IMR-90 (cell line): Measurements from ENCODE around the gene ARL6IP5. TPM values are rescaled to one million over a fixed set of nuclear protein-coding genes. Genes with fewer than 3 reads are reported as not detected.

Experiments
- ATAC-seq: fragments of 200-7000 bp; cut with Tn5 transposase; 2 replicates; pipeline ENCODE4 v1.9.1; 2020; ENCODE audit warnings: low read depth, mild to moderate bottlenecking, moderate library complexity
- BruUV-seq: library from RNA; stranded (reverse); fragments of 400-500 nt; replicated peaks from 2 replicates; lab custom pipeline; 2021; lab: Mats Ljungman, UMichigan
- CTCF ChIA-PET: fragments of 300-600 bp; formaldehyde crosslinking; extraction: SDS; loops from one replicate; lab custom pipeline; 2021; ENCODE audit warnings: antibody characterized with exemption; lab: Yijun Ruan, JAX
- POLR2A ChIA-PET: fragments of 300-600 bp; sonication (Branson Sonifier 250); formaldehyde crosslinking; loops from one replicate; lab custom pipeline; 2022; ENCODE audit warnings: antibody characterized with exemption; ENCODE audit not compliant: unreplicated experiment; lab: Charles Lee
- DNase-seq: peaks from one replicate; pipeline ENCODE4 v3.0.0; 2013
- H2AFZ ChIP-seq: replicated peaks from 2 replicates; pipeline ENCODE3; 2013; ENCODE audit warnings: low read length, mild to moderate bottlenecking; ENCODE audit not compliant: poor library complexity
- H2AK5ac ChIP-seq: 2 replicates; pipeline ENCODE4 v1.6.1; 2013; ENCODE audit warnings: low read depth, low read length, inconsistent platforms
- H2AK9ac ChIP-seq: replicated peaks from 2 replicates; pipeline ENCODE3; 2013; ENCODE audit warnings: mild to moderate bottlenecking, low read depth, low read length, moderate library complexity; ENCODE audit not compliant: poor library complexity
- H2BK120ac ChIP-seq: 2 replicates; pipeline ENCODE4 v1.6.1; 2013; ENCODE audit warnings: low read depth, low read length, inconsistent platforms
- H2BK15ac ChIP-seq: 3 replicates; pipeline ENCODE4 v1.6.1; 2013; ENCODE audit warnings: low read depth, low read length, inconsistent platforms
- H2BK20ac ChIP-seq: 2 replicates; pipeline ENCODE4 v1.6.1; 2013; ENCODE audit warnings: low read depth, mild to moderate bottlenecking, inconsistent platforms, low read length, moderate library complexity
- H2BK5ac ChIP-seq: 2 replicates; pipeline ENCODE4 v1.6.1; 2013; ENCODE audit warnings: mild to moderate bottlenecking, low read depth, low read length, inconsistent platforms; ENCODE audit not compliant: poor library complexity, severe bottlenecking
- H3K14ac ChIP-seq: replicated peaks from 2 replicates; pipeline ENCODE4 v1.6.1; 2013; ENCODE audit warnings: low read depth, low read length, inconsistent platforms
- H3K18ac ChIP-seq: 2 replicates; pipeline ENCODE4 v1.6.1; 2013; ENCODE audit warnings: low read depth, low read length, control low read depth
- H3K23ac ChIP-seq: 2 replicates; pipeline ENCODE4 v1.6.1; 2013; ENCODE audit warnings: low read depth, low read length, inconsistent platforms
- H3K27ac ChIP-seq: 2 replicates; pipeline ENCODE4 v1.5.1; 2013; ENCODE audit warnings: mild to moderate bottlenecking, control low read depth, low read length; ENCODE audit not compliant: insufficient read depth
- H3K27me3 ChIP-seq: 2 replicates; pipeline ENCODE4 v1.6.1; 2013; ENCODE audit warnings: low read length; ENCODE audit not compliant: control insufficient read depth, insufficient read depth
- H3K36me3 ChIP-seq: 2 replicates; pipeline ENCODE4 v1.6.1; 2013; ENCODE audit warnings: low read length, mixed read lengths; ENCODE audit not compliant: control insufficient read depth, insufficient read depth
- H3K4ac ChIP-seq: 2 replicates; pipeline ENCODE4 v1.6.1; 2013; ENCODE audit warnings: low read depth, low read length, inconsistent platforms
- H3K4me1 ChIP-seq: 2 replicates; pipeline ENCODE4 v1.6.1; 2013; ENCODE audit warnings: low read length, mixed read lengths; ENCODE audit not compliant: control insufficient read depth, insufficient read depth
- H3K4me2 ChIP-seq: 2 replicates; pipeline ENCODE4 v1.6.1; 2013; ENCODE audit warnings: low read depth, mild to moderate bottlenecking, control low read depth, low read length, moderate library complexity
- H3K4me3 ChIP-seq: 2 replicates; pipeline ENCODE4 v1.5.1; 2013; ENCODE audit warnings: low read depth, mild to moderate bottlenecking, control low read depth, low read length, moderate library complexity; ENCODE audit not compliant: insufficient read depth
- H3K56ac ChIP-seq: 2 replicates; pipeline ENCODE4 v1.6.1; 2013; ENCODE audit warnings: low read length, inconsistent platforms; ENCODE audit not compliant: insufficient read depth; ENCODE audit errors: extremely low read depth
- H3K79me1 ChIP-seq, 2 experiments: 2 replicates each; pipeline ENCODE4 v1.6.1; 2013; ENCODE audit warnings: low read length in 2 of 2, inconsistent platforms in 1 of 2, low read depth in 1 of 2
- H3K9ac ChIP-seq: 2 replicates; pipeline ENCODE4 v1.6.1; 2013; ENCODE audit warnings: low read depth, low read length, control low read depth
- H3K9me1 ChIP-seq: 2 replicates; pipeline ENCODE4 v1.6.1; 2013; ENCODE audit warnings: low read length, inconsistent platforms; ENCODE audit not compliant: insufficient read depth
- H3K9me3 ChIP-seq: 2 replicates; pipeline ENCODE4 v1.6.1; 2013; ENCODE audit warnings: low read length; ENCODE audit not compliant: control insufficient read depth, insufficient read depth
- H4K20me1 ChIP-seq: 2 replicates; pipeline ENCODE4 v1.6.1; 2013; ENCODE audit warnings: low read length, inconsistent platforms; ENCODE audit not compliant: insufficient read depth
- H4K5ac ChIP-seq: 2 replicates; pipeline ENCODE4 v1.6.1; 2013; ENCODE audit warnings: mild to moderate bottlenecking, low read depth, low read length, control low read depth
- H4K8ac ChIP-seq, 2 experiments: 2 replicates each; pipeline ENCODE4 v1.6.1; 2013; ENCODE audit warnings: low read depth in 2 of 2, low read length in 2 of 2, control low read depth in 1 of 2, inconsistent platforms in 1 of 2
- H4K91ac ChIP-seq: 2 replicates; pipeline ENCODE4 v1.6.1; 2013; ENCODE audit warnings: low read depth, low read length, inconsistent platforms; ENCODE audit not compliant: insufficient read depth
- RCOR1 ChIP-seq: IDR thresholded peaks from 2 replicates; pipeline ENCODE4 v1.6.1; 2012; ENCODE audit warnings: mild to moderate bottlenecking, low read length, improper control_type of control experiment; ENCODE audit not compliant: insufficient replicate concordance
- WGBS, 2 experiments: methylation state at CpG; one replicate each; pipeline versions ENCODE4 v1.1.5 to v1.1.7; 2013; ENCODE audit warnings: missing lambda C conversion rate in 2 of 2; ENCODE audit not compliant: insufficient read length in 1 of 2; ENCODE audit errors: extremely low coverage in 2 of 2; 5-methylcytosine and 5-hydroxymethylcytosine counted together
- dilution Hi-C: fragments of 300-500 bp; cut with HindIII; formaldehyde crosslinking; loops from one replicate; pipeline ENCODE4 v1.14.3; 2018; ENCODE audit warnings: low sequenced_read_pairs; ENCODE audit not compliant: unreplicated experiment
- in situ Hi-C: fragments of 300-500 bp; cut with MboI; formaldehyde crosslinking; loops from 3 replicates; pipeline ENCODE4 v1.14.3; 2019; ENCODE audit warnings: low sequenced_read_pairs, inconsistent platforms, mixed read lengths
- intact Hi-C: fragments of 100-400 bp; cut with micrococcal nuclease; formaldehyde crosslinking; loops from 2 replicates; pipeline ENCODE4 v1.10.0; 2022
- polyA plus RNA-seq, 3 experiments: library from polyadenylated mRNA; depleted of rRNA; stranded (reverse); fragments of >200 nt; gene quantifications; 2 replicates each; pipeline ENCODE4 v1.2.3, GENCODE V29; 2012; ENCODE audit warnings: low replicate concordance in 1 of 3
- total RNA-seq: library from RNA; depleted of rRNA; stranded (reverse); fragments of >200 nt; gene quantifications from 2 replicates; pipeline ENCODE4 v1.2.3, GENCODE V29; 2012

ARL6IP5 gene
- total and polyA plus RNA-seq, 2 of the 4 experiments (the other 2 are of a cell fraction): 76.4 to 98.8 TPM

DNA sequence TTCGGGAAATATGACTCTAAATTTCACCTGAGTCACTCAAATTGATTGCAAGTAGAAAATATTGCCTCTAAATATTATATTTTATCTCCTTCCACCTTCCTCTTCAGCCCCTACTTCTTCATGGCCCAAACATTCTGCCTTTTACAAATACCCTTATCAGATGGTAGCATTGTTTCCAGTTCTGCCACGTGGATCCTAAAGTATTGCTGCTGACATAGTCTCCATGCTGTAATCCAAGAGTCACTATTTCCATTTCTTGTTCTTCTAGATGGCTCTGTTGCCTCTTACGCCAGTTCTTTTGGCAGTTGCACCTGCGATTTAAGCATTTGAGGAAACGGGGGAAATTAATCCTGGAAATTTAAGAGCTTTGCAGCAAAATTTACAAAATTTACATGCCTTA lies 24.1 kb downstream of the ARL6IP5 start:
- Histone ChIP-seq H2BK15ac (no peak overlapping the region), H2AFZ (no peak overlapping the region), H4K8ac (no peak overlapping the region), H3K14ac (no peak overlapping the region), H3K27me3 (no peaks in the 10 kb centered on the region), H2BK5ac (no peak overlapping the region), H3K4me2 (no peak overlapping the region), H3K56ac (no peak overlapping the region), H3K27ac (no peak overlapping the region), H2AK5ac (no peak overlapping the region), H3K79me1 (no peaks in the 10 kb centered on the region), H4K5ac (no peak overlapping the region), H2AK9ac (no peak overlapping the region), H4K20me1 (no peaks in the 10 kb centered on the region), H3K9ac (no peak overlapping the region), H3K18ac (no peak overlapping the region), H3K9me3 (no peaks in the 10 kb centered on the region), H3K4me1 (no peaks in the 10 kb centered on the region), H3K36me3 (peaks cover 7% of the 10 kb centered on the region), H3K4me3 (no peak overlapping the region), H4K91ac (no peak overlapping the region), H3K23ac (no peak overlapping the region), H2BK20ac (no peak overlapping the region), H3K9me1 (no peaks in the 10 kb centered on the region), H2BK120ac (no peak overlapping the region), H3K4ac (no peak overlapping the region)
- no peak for TF ChIP-seq RCOR1
- ATAC-seq: no peak
- in situ Hi-C loops (no loop called here), intact Hi-C loops (no loop called here), dilution Hi-C loops (no loop called here)
- POLR2A ChIA-PET: no interaction called here
- WGBS, 2 experiments: no CpG with 5 or more reads among the region's 5 CpGs
- DNase-seq: no peak
- CTCF ChIA-PET: interaction anchor here (1.0 to 1.2 kb wide), 3 partner anchors 9 to 13 kb away, joined by 3 to 4 read pairs (median 3); partner anchors contain the start of gene LMOD3
- BruUV-seq: no TSS peak
